ENCODE measurements around the gene PLXDC1.

- TF ChIP-seq EZH2phosphoT487 (IDR thresholded peaks at IDR 0.05; ENCODE audit: unreplicated experiment): no peak
- TF ChIP-seq STAT1 (IDR thresholded peaks at IDR 0.05; ENCODE audit: unreplicated experiment): no peak
- no peak for TF ChIP-seq POLR2AphosphoS5 (IDR thresholded peaks at IDR 0.05; ENCODE audit: low read depth)
- TF ChIP-seq CTCF (conservative IDR thresholded peaks at IDR 0.05; ENCODE audit: low read depth in 2 of 2): no peak
- no peak for TF ChIP-seq EZH2 (IDR thresholded peaks at IDR 0.05; ENCODE audit: low read depth, unreplicated experiment)
- TF ChIP-seq, protein P1, sequence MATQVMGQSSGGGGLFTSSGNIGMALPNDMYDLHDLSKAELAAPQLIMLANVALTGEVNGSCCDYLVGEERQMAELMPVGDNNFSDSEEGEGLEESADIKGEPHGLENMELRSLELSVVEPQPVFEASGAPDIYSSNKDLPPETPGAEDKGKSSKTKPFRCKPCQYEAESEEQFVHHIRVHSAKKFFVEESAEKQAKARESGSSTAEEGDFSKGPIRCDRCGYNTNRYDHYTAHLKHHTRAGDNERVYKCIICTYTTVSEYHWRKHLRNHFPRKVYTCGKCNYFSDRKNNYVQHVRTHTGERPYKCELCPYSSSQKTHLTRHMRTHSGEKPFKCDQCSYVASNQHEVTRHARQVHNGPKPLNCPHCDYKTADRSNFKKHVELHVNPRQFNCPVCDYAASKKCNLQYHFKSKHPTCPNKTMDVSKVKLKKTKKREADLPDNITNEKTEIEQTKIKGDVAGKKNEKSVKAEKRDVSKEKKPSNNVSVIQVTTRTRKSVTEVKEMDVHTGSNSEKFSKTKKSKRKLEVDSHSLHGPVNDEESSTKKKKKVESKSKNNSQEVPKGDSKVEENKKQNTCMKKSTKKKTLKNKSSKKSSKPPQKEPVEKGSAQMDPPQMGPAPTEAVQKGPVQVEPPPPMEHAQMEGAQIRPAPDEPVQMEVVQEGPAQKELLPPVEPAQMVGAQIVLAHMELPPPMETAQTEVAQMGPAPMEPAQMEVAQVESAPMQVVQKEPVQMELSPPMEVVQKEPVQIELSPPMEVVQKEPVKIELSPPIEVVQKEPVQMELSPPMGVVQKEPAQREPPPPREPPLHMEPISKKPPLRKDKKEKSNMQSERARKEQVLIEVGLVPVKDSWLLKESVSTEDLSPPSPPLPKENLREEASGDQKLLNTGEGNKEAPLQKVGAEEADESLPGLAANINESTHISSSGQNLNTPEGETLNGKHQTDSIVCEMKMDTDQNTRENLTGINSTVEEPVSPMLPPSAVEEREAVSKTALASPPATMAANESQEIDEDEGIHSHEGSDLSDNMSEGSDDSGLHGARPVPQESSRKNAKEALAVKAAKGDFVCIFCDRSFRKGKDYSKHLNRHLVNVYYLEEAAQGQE (IDR thresholded peaks at IDR 0.05; ENCODE audit: unreplicated experiment): no peak
- TF ChIP-seq ZNF331 (CRISPR knock-in tag; IDR thresholded peaks at IDR 0.05; ENCODE audit: low read depth): no peak
Measured at GRCh38 chr17:39104657-39105056, 46.8 kb downstream of the PLXDC1 start.
